Right lung (tissue), 5 donors: ENCODE results near the gene POLR2J. TPM values are rescaled to one million over a fixed set of nuclear protein-coding genes. Genes with fewer than 3 reads are reported as not detected.

Experiments
- polyA plus RNA-seq, 5 donors: library from polyadenylated mRNA; unstranded; fragments of 120-200 nt; gene quantifications; one replicate each; pipeline versions ENCODE4 v1.2.1 to v1.2.3, GENCODE V29; 2013; ENCODE audit warnings: inconsistent platforms in 1 of 5, low replicate concordance in 1 of 5; ENCODE audit not compliant: insufficient read length in 5 of 5, insufficient read depth in 1 of 5

POLR2J gene
- polyA plus RNA-seq, 5 donors = 22.2 to 38.5 (median 27.3) TPM

Other genes starting within 250 kb of the POLR2J start
- 1 to 10 TPM; 2.4 to 6.3 (median 2.6) TPM for gene SH2B2, start 192.1 kb downstream of the POLR2J start, polyA plus RNA-seq
- gene SPDYE6, start 122.5 kb downstream of the POLR2J start, polyA plus RNA-seq = 1 to 10 TPM; 2.0 to 8.6 (median 3.2) TPM
- gene PRKRIP1, start 82.6 kb downstream of the POLR2J start, polyA plus RNA-seq = 10 to 100 TPM; 38.1 to 44.9 (median 42.2) TPM
- gene ORAI2, start 45.3 kb downstream of the POLR2J start, polyA plus RNA-seq = 10 to 100 TPM in 3 of 5 donors, 1 to 10 TPM in 2; 9.5 to 21.5 (median 10.5) TPM
- gene ALKBH4, start 14.1 kb downstream of the POLR2J start, polyA plus RNA-seq = 10 to 100 TPM in 4 of 5 donors, 1 to 10 TPM in 1; 9.2 to 15.1 (median 11.5) TPM
- gene LRWD1, start 13.9 kb downstream of the POLR2J start, polyA plus RNA-seq = 10 to 100 TPM; 11.6 to 24.6 (median 16.4) TPM
- gene RASA4B, start 38.9 kb upstream of the POLR2J start, polyA plus RNA-seq = 10 to 100 TPM in 1 of 5 donors, 1 to 10 TPM in 4; 2.4 to 12.2 (median 5.5) TPM
- 10 to 100 TPM; 12.7 to 19.7 (median 16.6) TPM for gene UPK3BL2, start 64.8 kb upstream of the POLR2J start, polyA plus RNA-seq
- gene SPDYE2, start 72.3 kb upstream of the POLR2J start, polyA plus RNA-seq = 10 to 100 TPM in 1 of 5 donors, 1 to 10 TPM in 4; 2.9 to 14.3 (median 9.7) TPM
- gene POLR2J3, start 93.7 kb upstream of the POLR2J start, polyA plus RNA-seq = 100 to 1,000 TPM in 2 of 5 donors, 10 to 100 TPM in 3; 72.1 to 109 (median 94.3) TPM
- 10 to 100 TPM; 12.9 to 34.7 (median 29.6) TPM for gene RASA4, start 137.8 kb upstream of the POLR2J start, polyA plus RNA-seq
- gene UPK3BL1, start 163.9 kb upstream of the POLR2J start, polyA plus RNA-seq = 10 to 100 TPM; 11.3 to 41.4 (median 21.5) TPM
- gene SPDYE2B, start 171.4 kb upstream of the POLR2J start, polyA plus RNA-seq = 1 to 10 TPM; 1.2 to 3.1 (median 2.0) TPM
- 1 to 10 TPM in 4 of 5 donors, under 1 TPM in 1; 0.53 to 4.8 (median 2.9) TPM for gene POLR2J2, start 192.7 kb upstream of the POLR2J start, polyA plus RNA-seq